SK-N-SH (cell line): ENCODE results near the gene CCR5AS.

Experiments
- CHD2 ChIP-seq: fragments of 150-350 bp; IDR thresholded peaks from 2 replicates; pipeline ENCODE4 v1.6.1; 2018; ENCODE audit warnings: low read length; ENCODE audit not compliant: partially characterized antibody
- CTCF ChIP-seq: fragments of 200-600 bp; sonication (generic); IDR thresholded peaks from 2 replicates; pipeline ENCODE4 v1.6.1; 2017; ENCODE audit warnings: antibody characterized with exemption, mild to moderate bottlenecking, moderate library complexity
- EP300 ChIP-seq, 2 experiments: IDR thresholded peaks; 2 replicates each; pipeline versions ENCODE4 v1.4.0 to v1.6.1; 2012; ENCODE audit warnings: borderline replicate concordance in 1 of 2, low read depth in 1 of 2, low read length in 1 of 2
- EZH2phosphoT487 ChIP-seq: fragments of 200-600 bp; sonication (generic); IDR thresholded peaks from 2 replicates; pipeline ENCODE4 v1.6.1; 2017; ENCODE audit warnings: low read depth, mixed run types, mild to moderate bottlenecking, antibody characterized with exemption, moderate library complexity, borderline replicate concordance
- NRF1 ChIP-seq: IDR thresholded peaks from 2 replicates; pipeline ENCODE4 v1.6.1; 2012; ENCODE audit warnings: low read depth, mild to moderate bottlenecking, low read length
- POLR2AphosphoS5 ChIP-seq: IDR thresholded peaks from 2 replicates; pipeline ENCODE4 v1.6.1; 2012; ENCODE audit warnings: low read depth, low read length
- TAF1 ChIP-seq: IDR thresholded peaks from 2 replicates; pipeline ENCODE4 v1.6.1; 2012; ENCODE audit warnings: low read depth, mild to moderate bottlenecking, low read length, moderate library complexity, borderline replicate concordance
- USF1 ChIP-seq: IDR thresholded peaks from 2 replicates; pipeline ENCODE4 v1.4.0; 2012; ENCODE audit warnings: low read depth, borderline replicate concordance
- ZBTB33 ChIP-seq: IDR thresholded peaks from 2 replicates; pipeline ENCODE4 v1.4.0; 2012; ENCODE audit warnings: low read depth, borderline replicate concordance
- TF ChIP-seq, protein P1 (sequence below): IDR thresholded peaks from 2 replicates; pipeline ENCODE4 v1.4.0; 2012; ENCODE audit warnings: low read depth
- TF ChIP-seq, protein P2 (sequence below): IDR thresholded peaks from 2 replicates; pipeline ENCODE4 v1.6.1; 2012; ENCODE audit warnings: mild to moderate bottlenecking, low read depth, low read length, moderate library complexity

- TF ChIP-seq ZBTB33 (no peak), POLR2AphosphoS5 (no peak), TAF1 (no peak), CTCF (no peak), USF1 (no peak), EZH2phosphoT487 (no peak), NRF1 (no peak), CHD2 (no peak), EP300 (IDR thresholded peaks at IDR 0.05; ENCODE audit: borderline replicate concordance in 1 of 2, low read depth in 1 of 2, low read length in 1 of 2) (no peak)
- TF ChIP-seq, protein P1, sequence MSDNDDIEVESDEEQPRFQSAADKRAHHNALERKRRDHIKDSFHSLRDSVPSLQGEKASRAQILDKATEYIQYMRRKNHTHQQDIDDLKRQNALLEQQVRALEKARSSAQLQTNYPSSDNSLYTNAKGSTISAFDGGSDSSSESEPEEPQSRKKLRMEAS = no peak
- TF ChIP-seq, protein P2, sequence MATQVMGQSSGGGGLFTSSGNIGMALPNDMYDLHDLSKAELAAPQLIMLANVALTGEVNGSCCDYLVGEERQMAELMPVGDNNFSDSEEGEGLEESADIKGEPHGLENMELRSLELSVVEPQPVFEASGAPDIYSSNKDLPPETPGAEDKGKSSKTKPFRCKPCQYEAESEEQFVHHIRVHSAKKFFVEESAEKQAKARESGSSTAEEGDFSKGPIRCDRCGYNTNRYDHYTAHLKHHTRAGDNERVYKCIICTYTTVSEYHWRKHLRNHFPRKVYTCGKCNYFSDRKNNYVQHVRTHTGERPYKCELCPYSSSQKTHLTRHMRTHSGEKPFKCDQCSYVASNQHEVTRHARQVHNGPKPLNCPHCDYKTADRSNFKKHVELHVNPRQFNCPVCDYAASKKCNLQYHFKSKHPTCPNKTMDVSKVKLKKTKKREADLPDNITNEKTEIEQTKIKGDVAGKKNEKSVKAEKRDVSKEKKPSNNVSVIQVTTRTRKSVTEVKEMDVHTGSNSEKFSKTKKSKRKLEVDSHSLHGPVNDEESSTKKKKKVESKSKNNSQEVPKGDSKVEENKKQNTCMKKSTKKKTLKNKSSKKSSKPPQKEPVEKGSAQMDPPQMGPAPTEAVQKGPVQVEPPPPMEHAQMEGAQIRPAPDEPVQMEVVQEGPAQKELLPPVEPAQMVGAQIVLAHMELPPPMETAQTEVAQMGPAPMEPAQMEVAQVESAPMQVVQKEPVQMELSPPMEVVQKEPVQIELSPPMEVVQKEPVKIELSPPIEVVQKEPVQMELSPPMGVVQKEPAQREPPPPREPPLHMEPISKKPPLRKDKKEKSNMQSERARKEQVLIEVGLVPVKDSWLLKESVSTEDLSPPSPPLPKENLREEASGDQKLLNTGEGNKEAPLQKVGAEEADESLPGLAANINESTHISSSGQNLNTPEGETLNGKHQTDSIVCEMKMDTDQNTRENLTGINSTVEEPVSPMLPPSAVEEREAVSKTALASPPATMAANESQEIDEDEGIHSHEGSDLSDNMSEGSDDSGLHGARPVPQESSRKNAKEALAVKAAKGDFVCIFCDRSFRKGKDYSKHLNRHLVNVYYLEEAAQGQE = no peak
Observed at GRCh38 chr3:46429250-46429649, 22.4 kb upstream of the CCR5AS start.
